Astrocyte (in vitro differentiated cells and primary cell): ENCODE data around the gene MYL10.

Experiments
- EZH2 ChIP-seq: IDR thresholded peaks from 2 replicates; pipeline ENCODE4 v1.6.1; 2012; ENCODE audit warnings: mild to moderate bottlenecking, low read length, inconsistent platforms; ENCODE audit not compliant: insufficient read depth
- TF ChIP-seq, protein P1 (sequence below): IDR thresholded peaks from 2 replicates; pipeline ENCODE4 v1.5.1; 2011; ENCODE audit warnings: low read depth, mild to moderate bottlenecking, inconsistent platforms, low read length, moderate library complexity; ENCODE audit not compliant: insufficient read depth

DNA sequence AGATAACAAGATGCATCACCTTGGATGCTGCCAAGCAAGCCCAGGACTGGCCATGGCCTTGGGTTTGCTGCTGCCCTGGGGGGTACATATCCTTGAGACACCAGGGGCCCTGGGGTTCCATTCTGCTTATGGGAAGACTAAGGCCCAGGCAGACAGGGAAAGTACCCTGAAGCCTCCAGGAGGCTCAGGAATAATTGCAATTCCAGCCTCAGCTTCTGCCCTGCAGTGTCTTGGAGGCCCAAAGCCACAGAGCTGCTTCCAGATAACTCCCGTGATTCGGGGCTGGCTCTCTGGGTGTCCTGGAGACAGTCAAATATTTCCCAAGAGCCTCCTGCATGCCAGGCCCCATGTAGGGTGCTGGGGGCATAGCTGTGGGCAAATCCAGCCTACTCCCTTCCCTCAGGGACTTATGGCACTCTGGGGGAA is 22.6 kb downstream of the MYL10 start:
- TF ChIP-seq, protein P1, sequence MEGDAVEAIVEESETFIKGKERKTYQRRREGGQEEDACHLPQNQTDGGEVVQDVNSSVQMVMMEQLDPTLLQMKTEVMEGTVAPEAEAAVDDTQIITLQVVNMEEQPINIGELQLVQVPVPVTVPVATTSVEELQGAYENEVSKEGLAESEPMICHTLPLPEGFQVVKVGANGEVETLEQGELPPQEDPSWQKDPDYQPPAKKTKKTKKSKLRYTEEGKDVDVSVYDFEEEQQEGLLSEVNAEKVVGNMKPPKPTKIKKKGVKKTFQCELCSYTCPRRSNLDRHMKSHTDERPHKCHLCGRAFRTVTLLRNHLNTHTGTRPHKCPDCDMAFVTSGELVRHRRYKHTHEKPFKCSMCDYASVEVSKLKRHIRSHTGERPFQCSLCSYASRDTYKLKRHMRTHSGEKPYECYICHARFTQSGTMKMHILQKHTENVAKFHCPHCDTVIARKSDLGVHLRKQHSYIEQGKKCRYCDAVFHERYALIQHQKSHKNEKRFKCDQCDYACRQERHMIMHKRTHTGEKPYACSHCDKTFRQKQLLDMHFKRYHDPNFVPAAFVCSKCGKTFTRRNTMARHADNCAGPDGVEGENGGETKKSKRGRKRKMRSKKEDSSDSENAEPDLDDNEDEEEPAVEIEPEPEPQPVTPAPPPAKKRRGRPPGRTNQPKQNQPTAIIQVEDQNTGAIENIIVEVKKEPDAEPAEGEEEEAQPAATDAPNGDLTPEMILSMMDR, result no peak
- no peak for TF ChIP-seq EZH2
